Measurements from ENCODE around the gene ASB18. TPM values are rescaled to one million over a fixed set of nuclear protein-coding genes. Genes with fewer than 3 reads are reported as not detected.

ASB18 gene
- total and polyA plus RNA-seq, 10 of the 15 experiments (the other 5 are each of a cell fraction or from before 2014, with no cell fraction given), result not detected

GRCh38 chr2:236209535-236209934 lies 54.7 kb downstream of the ASB18 start (continued):
- TF ChIP-seq CUX1 (IDR thresholded peaks at IDR 0.05; ENCODE audit: insufficient replicate concordance, low read depth, low read length) (no peak), ZNF274 (IDR thresholded peaks at IDR 0.05; ENCODE audit: insufficient read depth, insufficient read length) (no peak), MTA3 (IDR thresholded peaks at IDR 0.05; ENCODE audit: borderline replicate concordance, low read length) (no peak), IKZF1 (conservative IDR thresholded peaks at IDR 0.05) (no peak), ZBED1 (IDR thresholded peaks at IDR 0.05; ENCODE audit: borderline replicate concordance) (no peak), POLR2A (IDR thresholded peaks at IDR 0.05; ENCODE audit: low read depth, low read length) (no peak), FOXM1 (IDR thresholded peaks at IDR 0.05; ENCODE audit: low read depth, low read length) (no peak), EGR1 (IDR thresholded peaks at IDR 0.05; ENCODE audit: borderline replicate concordance in 1 of 2, low read depth in 2 of 2, low read length in 2 of 2) (no peak), ASH2L (IDR thresholded peaks at IDR 0.05; ENCODE audit: borderline replicate concordance, low read depth) (no peak)

Measured in GM12878 (cell line).